Measurements from ENCODE around the gene ZDHHC20.

DNA sequence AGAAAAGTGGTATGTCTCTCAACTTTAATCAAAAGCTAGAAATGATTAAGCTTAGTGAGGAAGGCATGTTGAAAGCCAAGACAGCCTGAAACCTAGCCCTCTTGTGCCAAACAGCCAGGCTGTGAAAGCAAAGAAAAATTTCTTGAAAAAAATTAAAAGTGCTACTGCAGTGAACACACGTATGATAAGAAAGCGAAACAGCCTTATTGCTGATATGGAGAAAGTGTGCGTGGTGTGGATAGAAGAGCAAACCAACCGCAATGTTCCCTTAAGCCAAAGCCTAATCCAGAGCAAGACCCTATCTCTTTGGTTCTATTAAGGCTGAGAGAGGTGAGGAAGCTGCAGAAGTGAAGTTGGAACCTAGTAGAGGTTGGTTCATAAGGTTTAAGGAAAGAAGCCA lies 96.4 kb downstream of the ZDHHC20 start:
- TF ChIP-seq, protein P1, sequence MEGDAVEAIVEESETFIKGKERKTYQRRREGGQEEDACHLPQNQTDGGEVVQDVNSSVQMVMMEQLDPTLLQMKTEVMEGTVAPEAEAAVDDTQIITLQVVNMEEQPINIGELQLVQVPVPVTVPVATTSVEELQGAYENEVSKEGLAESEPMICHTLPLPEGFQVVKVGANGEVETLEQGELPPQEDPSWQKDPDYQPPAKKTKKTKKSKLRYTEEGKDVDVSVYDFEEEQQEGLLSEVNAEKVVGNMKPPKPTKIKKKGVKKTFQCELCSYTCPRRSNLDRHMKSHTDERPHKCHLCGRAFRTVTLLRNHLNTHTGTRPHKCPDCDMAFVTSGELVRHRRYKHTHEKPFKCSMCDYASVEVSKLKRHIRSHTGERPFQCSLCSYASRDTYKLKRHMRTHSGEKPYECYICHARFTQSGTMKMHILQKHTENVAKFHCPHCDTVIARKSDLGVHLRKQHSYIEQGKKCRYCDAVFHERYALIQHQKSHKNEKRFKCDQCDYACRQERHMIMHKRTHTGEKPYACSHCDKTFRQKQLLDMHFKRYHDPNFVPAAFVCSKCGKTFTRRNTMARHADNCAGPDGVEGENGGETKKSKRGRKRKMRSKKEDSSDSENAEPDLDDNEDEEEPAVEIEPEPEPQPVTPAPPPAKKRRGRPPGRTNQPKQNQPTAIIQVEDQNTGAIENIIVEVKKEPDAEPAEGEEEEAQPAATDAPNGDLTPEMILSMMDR (IDR thresholded peaks at IDR 0.05) = no peak
- TF ChIP-seq MYBL2 (CRISPR knock-in tag; IDR thresholded peaks at IDR 0.05) (no peak), JUN (CRISPR knock-in tag; IDR thresholded peaks at IDR 0.05) (no peak), SP1 (CRISPR knock-in tag; conservative IDR thresholded peaks at IDR 0.05) (no peak), CREB1 (CRISPR knock-in tag; IDR thresholded peaks at IDR 0.05) (no peak), TP53 (CRISPR knock-in tag; IDR thresholded peaks at IDR 0.05) (no peak), RELA (CRISPR knock-in tag; IDR thresholded peaks at IDR 0.05; ENCODE audit: borderline replicate concordance) (no peak), ZNF232 (CRISPR knock-in tag; IDR thresholded peaks at IDR 0.05) (no peak), ELF4 (CRISPR knock-in tag; IDR thresholded peaks at IDR 0.05; ENCODE audit: low read depth) (no peak)
- TF ChIP-seq, protein P2, sequence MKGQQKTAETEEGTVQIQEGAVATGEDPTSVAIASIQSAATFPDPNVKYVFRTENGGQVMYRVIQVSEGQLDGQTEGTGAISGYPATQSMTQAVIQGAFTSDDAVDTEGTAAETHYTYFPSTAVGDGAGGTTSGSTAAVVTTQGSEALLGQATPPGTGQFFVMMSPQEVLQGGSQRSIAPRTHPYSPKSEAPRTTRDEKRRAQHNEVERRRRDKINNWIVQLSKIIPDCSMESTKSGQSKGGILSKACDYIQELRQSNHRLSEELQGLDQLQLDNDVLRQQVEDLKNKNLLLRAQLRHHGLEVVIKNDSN (CRISPR knock-in tag; IDR thresholded peaks at IDR 0.05) = no peak
- TF ChIP-seq, protein P3, sequence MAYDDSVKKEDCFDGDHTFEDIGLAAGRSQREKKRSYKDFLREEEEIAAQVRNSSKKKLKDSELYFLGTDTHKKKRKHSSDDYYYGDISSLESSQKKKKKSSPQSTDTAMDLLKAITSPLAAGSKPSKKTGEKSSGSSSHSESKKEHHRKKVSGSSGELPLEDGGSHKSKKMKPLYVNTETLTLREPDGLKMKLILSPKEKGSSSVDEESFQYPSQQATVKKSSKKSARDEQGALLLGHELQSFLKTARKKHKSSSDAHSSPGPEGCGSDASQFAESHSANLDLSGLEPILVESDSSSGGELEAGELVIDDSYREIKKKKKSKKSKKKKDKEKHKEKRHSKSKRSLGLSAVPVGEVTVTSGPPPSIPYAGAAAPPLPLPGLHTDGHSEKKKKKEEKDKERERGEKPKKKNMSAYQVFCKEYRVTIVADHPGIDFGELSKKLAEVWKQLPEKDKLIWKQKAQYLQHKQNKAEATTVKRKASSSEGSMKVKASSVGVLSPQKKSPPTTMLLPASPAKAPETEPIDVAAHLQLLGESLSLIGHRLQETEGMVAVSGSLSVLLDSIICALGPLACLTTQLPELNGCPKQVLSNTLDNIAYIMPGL (CRISPR knock-in tag; IDR thresholded peaks at IDR 0.05) = no peak
- TF ChIP-seq, protein P4, sequence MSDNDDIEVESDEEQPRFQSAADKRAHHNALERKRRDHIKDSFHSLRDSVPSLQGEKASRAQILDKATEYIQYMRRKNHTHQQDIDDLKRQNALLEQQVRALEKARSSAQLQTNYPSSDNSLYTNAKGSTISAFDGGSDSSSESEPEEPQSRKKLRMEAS (CRISPR knock-in tag; IDR thresholded peaks at IDR 0.05) = no peak

All from WTC11 (cell line).